ENCODE results near the gene PDE9A.

- TF ChIP-seq, protein P1, sequence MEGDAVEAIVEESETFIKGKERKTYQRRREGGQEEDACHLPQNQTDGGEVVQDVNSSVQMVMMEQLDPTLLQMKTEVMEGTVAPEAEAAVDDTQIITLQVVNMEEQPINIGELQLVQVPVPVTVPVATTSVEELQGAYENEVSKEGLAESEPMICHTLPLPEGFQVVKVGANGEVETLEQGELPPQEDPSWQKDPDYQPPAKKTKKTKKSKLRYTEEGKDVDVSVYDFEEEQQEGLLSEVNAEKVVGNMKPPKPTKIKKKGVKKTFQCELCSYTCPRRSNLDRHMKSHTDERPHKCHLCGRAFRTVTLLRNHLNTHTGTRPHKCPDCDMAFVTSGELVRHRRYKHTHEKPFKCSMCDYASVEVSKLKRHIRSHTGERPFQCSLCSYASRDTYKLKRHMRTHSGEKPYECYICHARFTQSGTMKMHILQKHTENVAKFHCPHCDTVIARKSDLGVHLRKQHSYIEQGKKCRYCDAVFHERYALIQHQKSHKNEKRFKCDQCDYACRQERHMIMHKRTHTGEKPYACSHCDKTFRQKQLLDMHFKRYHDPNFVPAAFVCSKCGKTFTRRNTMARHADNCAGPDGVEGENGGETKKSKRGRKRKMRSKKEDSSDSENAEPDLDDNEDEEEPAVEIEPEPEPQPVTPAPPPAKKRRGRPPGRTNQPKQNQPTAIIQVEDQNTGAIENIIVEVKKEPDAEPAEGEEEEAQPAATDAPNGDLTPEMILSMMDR (IDR thresholded peaks at IDR 0.05): no peak
- no peak for TF ChIP-seq POLR2A (IDR thresholded peaks at IDR 0.05)
Measured at GRCh38 chr21:42771503-42771805, 118.0 kb downstream of the PDE9A start.
